Gastrocnemius medialis (tissue), 4 donors: Measurements from ENCODE around the gene VTI1B. TPM values are rescaled to one million over a fixed set of nuclear protein-coding genes. Genes with fewer than 3 reads are reported as not detected.

ENCODE experiments used
- ATAC-seq, 2 donors: fragments of 150-250 bp; one replicate each; pipeline ENCODE4 v1.9.1; 2016
- DNase-seq, 2 donors: peaks; one replicate each; pipeline ENCODE4 v3.0.0-alpha.2; 2019
- H3K27ac ChIP-seq, 4 donors: fragments of 200-600 bp; sonication (generic); 1 replicate in 1 of 4; 2 replicates in 3 of 4; pipeline ENCODE4 v1.5.1; 2016 to 2018; ENCODE audit warnings: mild to moderate bottlenecking in 2 of 4, moderate library complexity in 1 of 4
- H3K27me3 ChIP-seq, 3 donors: fragments of 200-600 bp; sonication (generic) in 2 of 3; 1 replicate in 1 of 3; 2 replicates in 2 of 3; pipeline versions ENCODE4 v1.5.1 to v1.6.0; 2016 to 2019; ENCODE audit warnings: mild to moderate bottlenecking in 1 of 3, moderate library complexity in 1 of 3
- H3K36me3 ChIP-seq, 2 donors: fragments of 200-600 bp; sonication (generic) in 1 of 2; one replicate each; pipeline ENCODE4 v1.5.1; 2017 to 2018
- H3K4me1 ChIP-seq, 2 donors: fragments of 200-600 bp; sonication (generic) in 1 of 2; one replicate each; pipeline ENCODE4 v1.5.1; 2016 to 2017; ENCODE audit warnings: mild to moderate bottlenecking in 2 of 2
- H3K4me3 ChIP-seq, 4 donors: fragments of 200-600 bp; sonication (generic) in 3 of 4; 1 replicate in 1 of 4; 2 replicates in 3 of 4; pipeline ENCODE4 v1.5.1; 2016 to 2019; ENCODE audit warnings: mild to moderate bottlenecking in 2 of 4
- H3K9me3 ChIP-seq, 3 donors: fragments of 200-600 bp; sonication (generic) in 2 of 3; 1 replicate in 1 of 3; 2 replicates in 2 of 3; pipeline ENCODE4 v1.5.1; 2016 to 2019
- POLR2A ChIP-seq, 2 donors: fragments of 450-650 bp; IDR thresholded peaks; one replicate each; pipeline ENCODE4 v1.6.1; 2017; ENCODE audit warnings: antibody characterized with exemption in 2 of 2, mild to moderate bottlenecking in 2 of 2, moderate library complexity in 2 of 2
- in situ Hi-C, 4 donors: fragments of 200-750 bp; cut with MboI; loops; one replicate each; pipeline versions ENCODE4 v1.15.0 to v1.8.0; 2017; ENCODE audit warnings: low sequenced_read_pairs in 4 of 4
- intact Hi-C: fragments of 100-400 bp; cut with DNase I; formaldehyde crosslinking; loops from one replicate; pipeline ENCODE4 v1.15.1; 2023; ENCODE audit warnings: low total_unique reads
- total RNA-seq, 4 donors: library from RNA; depleted of rRNA; stranded (reverse); fragments of >200 nt; gene quantifications; one replicate each; pipeline versions ENCODE4 v1.1.0 to v1.2.3, GENCODE V29; 2016
- TF ChIP-seq, protein P1 (sequence below), 5 experiments: fragments of 450-650 bp in 3 of 5; fragments of 200-600 bp in 2 of 5; sonication (generic) in 2 of 5; IDR thresholded peaks in 4 of 5; conservative IDR thresholded peaks in 1 of 5; 1 replicate in 4 of 5; 2 replicates in 1 of 5; pipeline ENCODE4 v1.5.1; 2016 to 2019; ENCODE audit warnings: antibody characterized with exemption in 5 of 5, mild to moderate bottlenecking in 3 of 5, moderate library complexity in 3 of 5

Gene VTI1B
- total RNA-seq, 4 donors from 2014 or later, result 33.7 to 69.1 (median 52.8) TPM

DNA sequence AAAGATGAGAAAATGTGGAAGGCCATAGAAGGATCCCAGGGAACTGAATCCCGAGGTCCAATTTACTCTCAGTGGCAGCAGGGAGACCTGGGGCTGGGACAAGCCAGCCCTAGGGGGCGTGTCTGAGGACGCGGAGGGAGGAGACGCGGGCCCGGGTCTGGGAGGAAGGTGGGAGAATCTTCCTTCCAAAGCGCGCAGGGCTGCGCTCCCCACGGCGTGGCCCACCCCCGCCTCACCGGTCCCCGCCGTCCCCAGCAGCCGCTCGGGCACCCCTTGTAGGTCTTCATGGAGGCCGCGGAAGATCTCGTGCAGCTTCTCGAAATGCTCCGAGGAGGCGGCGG lies 323 bp downstream of the VTI1B start:
- ATAC-seq (peak; percentile 70 to 75), DNase-seq (peak; percentile 52 to 61)
- H3K4me3 ChIP-seq, result peak overlapping the region; percentile 90 to 99 (median 92)
- no peaks in the 10 kb centered on the region for H3K27me3 ChIP-seq
- TF ChIP-seq POLR2A (IDR thresholded peaks at IDR 0.05), result no peak
- TF ChIP-seq, protein P1, sequence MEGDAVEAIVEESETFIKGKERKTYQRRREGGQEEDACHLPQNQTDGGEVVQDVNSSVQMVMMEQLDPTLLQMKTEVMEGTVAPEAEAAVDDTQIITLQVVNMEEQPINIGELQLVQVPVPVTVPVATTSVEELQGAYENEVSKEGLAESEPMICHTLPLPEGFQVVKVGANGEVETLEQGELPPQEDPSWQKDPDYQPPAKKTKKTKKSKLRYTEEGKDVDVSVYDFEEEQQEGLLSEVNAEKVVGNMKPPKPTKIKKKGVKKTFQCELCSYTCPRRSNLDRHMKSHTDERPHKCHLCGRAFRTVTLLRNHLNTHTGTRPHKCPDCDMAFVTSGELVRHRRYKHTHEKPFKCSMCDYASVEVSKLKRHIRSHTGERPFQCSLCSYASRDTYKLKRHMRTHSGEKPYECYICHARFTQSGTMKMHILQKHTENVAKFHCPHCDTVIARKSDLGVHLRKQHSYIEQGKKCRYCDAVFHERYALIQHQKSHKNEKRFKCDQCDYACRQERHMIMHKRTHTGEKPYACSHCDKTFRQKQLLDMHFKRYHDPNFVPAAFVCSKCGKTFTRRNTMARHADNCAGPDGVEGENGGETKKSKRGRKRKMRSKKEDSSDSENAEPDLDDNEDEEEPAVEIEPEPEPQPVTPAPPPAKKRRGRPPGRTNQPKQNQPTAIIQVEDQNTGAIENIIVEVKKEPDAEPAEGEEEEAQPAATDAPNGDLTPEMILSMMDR (IDR thresholded peaks at IDR 0.05 in 4 of 5, conservative IDR thresholded peaks at IDR 0.05 in 1 of 5), result peak in 2 of 5 experiments; percentile 39 to 45
- peak overlapping the region; percentile 92 to 99 (median 96) for H3K27ac ChIP-seq
- no peaks in the 10 kb centered on the region for H3K36me3 ChIP-seq
- in situ Hi-C loops, result loop anchor here in 2 of 4 donors (5.0 to 10.0 kb wide), 2 partner anchors 57 to 59 kb away; partner anchors contain the start of gene ARG2 (in 2 of the 2)
- peaks cover 34 to 40% of the 10 kb centered on the region in 2 donors for H3K4me1 ChIP-seq
- no peaks in the 10 kb centered on the region for H3K9me3 ChIP-seq
- intact Hi-C loops, result loop anchor here (1.0 to 10.0 kb wide), 4 partner anchors 21 to 429 kb away; partner anchors contain the start of genes ARG2, PALS1, PIGH and RDH11

DNA sequence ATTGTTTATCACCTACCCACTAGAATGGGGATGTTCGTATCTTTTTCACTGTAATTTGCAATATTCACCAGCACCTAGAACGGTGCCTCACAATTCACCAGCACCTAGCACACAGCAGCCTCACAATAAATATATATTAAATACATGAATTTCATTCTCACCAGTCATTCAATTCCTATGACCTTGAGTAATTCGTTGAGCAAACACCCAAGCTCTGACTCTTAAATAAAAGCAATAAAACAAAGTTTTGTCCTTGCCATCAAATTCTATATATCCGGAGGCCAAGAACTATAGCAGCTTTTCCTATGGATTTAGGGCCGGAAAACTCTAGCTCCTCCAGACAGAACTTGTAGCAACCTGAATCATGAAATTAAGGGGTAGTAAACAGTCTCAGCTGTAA lies 981 bp downstream of the VTI1B start:
- in situ Hi-C loops (loop anchor here in 2 of 4 donors (5.0 to 10.0 kb wide), 2 partner anchors 56 to 59 kb away; partner anchors contain the start of gene ARG2 (in 2 of the 2)), intact Hi-C loops (loop anchor here (10.0 kb wide), 1 partner anchor 429 kb away; the partner anchor contains the start of gene PALS1)
- Histone ChIP-seq H3K4me1 (peaks cover 34 to 40% of the 10 kb centered on the region in 2 donors), H3K27me3 (no peaks in the 10 kb centered on the region), H3K27ac (peak overlapping the region; percentile 92 to 99 (median 96)), H3K36me3 (no peaks in the 10 kb centered on the region), H3K4me3 (peak overlapping the region; percentile 90 to 99 (median 92)), H3K9me3 (no peaks in the 10 kb centered on the region)
- TF ChIP-seq, protein P1 (IDR thresholded peaks at IDR 0.05 in 4 of 5, conservative IDR thresholded peaks at IDR 0.05 in 1 of 5), result no peak
- no peak for TF ChIP-seq POLR2A (IDR thresholded peaks at IDR 0.05)
- DNase-seq (no peak), ATAC-seq (no peak)

DNA sequence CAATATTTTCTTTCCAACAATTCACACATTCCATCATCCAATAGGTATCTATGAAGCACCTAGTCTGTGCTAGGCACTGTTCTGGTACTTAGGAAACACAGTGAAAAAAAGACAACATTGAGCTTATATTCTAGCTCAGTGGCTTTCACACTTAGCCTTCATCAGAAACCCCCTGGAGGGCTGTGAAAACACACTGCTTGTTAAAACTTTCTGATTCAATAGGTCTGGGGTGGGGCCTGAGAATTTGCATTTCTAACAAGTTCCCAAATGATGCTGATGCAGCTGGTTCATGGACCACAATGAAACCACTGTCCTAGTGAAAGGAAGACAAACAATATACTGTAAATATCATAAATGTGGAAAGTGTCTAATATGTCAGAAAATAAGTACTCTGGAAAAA lies 5.9 kb downstream of the VTI1B start:
- H3K36me3 ChIP-seq, result no peaks in the 10 kb centered on the region
- TF ChIP-seq, protein P1 (IDR thresholded peaks at IDR 0.05 in 4 of 5, conservative IDR thresholded peaks at IDR 0.05 in 1 of 5), result no peak
- TF ChIP-seq POLR2A (IDR thresholded peaks at IDR 0.05), result no peak
- intact Hi-C loops, result no loop called here
- DNase-seq (no peak), ATAC-seq (no peak)
- no peaks in the 10 kb centered on the region for H3K27me3 ChIP-seq
- in situ Hi-C loops, result loop anchor here in 2 of 4 donors (10.0 kb wide), 1 partner anchor 54 kb away; the partner anchor contains the start of gene ARG2 (in 2 of the 2)
- H3K4me3 ChIP-seq, result no peak overlapping the region
- H3K9me3 ChIP-seq, result no peaks in the 10 kb centered on the region
- H3K4me1 ChIP-seq, result peaks cover 30 to 37% of the 10 kb centered on the region in 2 donors
- no peak overlapping the region for H3K27ac ChIP-seq

DNA sequence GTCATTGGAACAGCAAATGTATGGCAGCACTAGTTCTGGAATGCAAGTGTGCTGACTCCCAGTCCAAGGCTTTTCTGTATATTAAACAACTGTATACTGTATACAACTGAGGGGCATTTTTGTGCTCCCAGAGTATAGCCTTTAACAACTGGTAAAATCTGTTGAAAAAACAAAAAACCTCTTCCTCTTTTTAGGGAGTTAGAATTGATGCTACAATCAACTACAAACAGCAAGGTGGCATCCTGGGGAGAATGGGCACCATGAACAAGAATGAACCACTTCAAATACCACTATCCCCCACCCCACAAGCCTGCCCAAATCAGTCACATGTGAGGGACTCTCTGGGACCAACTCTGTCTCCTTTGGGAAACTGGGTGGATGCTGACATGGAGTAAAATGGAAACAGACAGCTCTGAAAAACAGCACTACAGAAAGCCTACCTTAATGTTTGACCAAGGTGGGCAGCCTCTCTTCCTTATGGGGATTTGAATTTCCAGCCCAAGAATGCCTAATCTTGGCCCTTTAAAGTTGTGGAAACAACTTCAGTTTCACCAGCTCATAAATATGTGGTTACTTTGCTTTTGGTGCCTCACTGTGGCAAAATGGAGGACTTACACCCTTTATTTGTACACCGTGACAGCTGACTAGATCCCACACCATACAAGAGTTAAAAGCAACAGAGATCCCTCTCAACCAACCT lies 7.5 kb downstream of the VTI1B start:
- H3K27me3 ChIP-seq, result no peaks in the 10 kb centered on the region
- no peak for DNase-seq
- H3K27ac ChIP-seq, result no peak overlapping the region
- H3K9me3 ChIP-seq, result no peaks in the 10 kb centered on the region
- intact Hi-C loops (loop anchor here (1.0 kb wide), 1 partner anchor 48 kb away; the partner anchor contains the start of gene ARG2), in situ Hi-C loops (loop anchor here in 2 of 4 donors (10.0 kb wide), 1 partner anchor 52 kb away; the partner anchor contains the start of gene ARG2 (in 2 of the 2))
- H3K4me1 ChIP-seq, result peaks cover 13 to 25% of the 10 kb centered on the region in 2 donors
- ATAC-seq, result peak; percentile 66 to 82
- H3K36me3 ChIP-seq, result no peaks in the 10 kb centered on the region
- no peak overlapping the region for H3K4me3 ChIP-seq
- TF ChIP-seq POLR2A (IDR thresholded peaks at IDR 0.05), result no peak
- TF ChIP-seq, protein P1 (IDR thresholded peaks at IDR 0.05 in 4 of 5, conservative IDR thresholded peaks at IDR 0.05 in 1 of 5), result peak; percentile 41 to 68 (median 57)
